GM19328 (cell line): ENCODE results near the gene FAM81A.

Experiments used
- ATAC-seq: cut with Tn5 transposase; IDR thresholded peaks from one replicate; pipeline ENCODE4 v1.9.1; 2021; ENCODE audit warnings: mild to moderate bottlenecking, moderate library complexity; ENCODE audit not compliant: unreplicated experiment

Gene FAM81A

GRCh38 chr15:59537403-59537802, 99.4 kb downstream of the FAM81A start:
- ATAC-seq = no peak

DNA sequence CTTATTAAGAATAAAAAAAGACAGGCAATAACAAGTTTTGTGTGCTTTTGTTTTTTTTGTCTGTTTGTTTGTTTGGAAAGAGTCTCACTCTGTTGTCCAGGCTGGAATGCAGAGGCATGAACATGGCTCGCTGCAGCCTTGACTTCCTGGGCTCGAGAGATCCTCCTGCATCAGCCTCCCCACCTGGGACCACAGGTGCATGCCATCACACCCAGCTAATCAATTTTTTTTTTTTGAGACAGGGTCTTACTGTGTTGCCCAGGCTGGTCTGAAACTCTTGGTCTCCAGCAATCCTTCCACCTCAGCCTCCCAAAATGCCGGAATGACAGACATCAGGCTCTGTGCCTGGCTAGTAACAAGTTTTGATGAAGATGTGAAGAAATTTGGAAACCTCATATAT, 100.5 kb downstream of the FAM81A start:
- no peak for ATAC-seq

DNA sequence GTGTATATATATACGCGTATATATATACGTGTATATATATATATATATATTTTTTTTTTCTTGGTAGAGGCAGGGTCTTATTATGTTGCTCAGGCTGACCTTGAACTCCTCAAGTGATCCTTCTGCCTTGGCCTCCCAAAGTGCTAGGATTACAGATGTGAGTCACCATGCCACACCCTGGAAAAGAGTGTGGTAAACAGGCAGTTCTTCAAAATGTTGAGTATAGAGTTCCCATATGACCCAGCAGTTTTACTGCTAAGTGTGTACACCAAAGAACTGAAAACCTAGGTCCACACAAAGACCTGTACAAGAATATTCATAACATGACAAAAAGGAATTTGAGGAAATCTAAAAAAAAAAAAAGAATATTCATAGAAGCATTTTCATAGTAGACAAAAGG, 101.8 kb downstream of the FAM81A start:
- ATAC-seq = no peak

- no peak for ATAC-seq
These were observed 102.7 kb downstream of the FAM81A start for GRCh38 chr15:59540654-59541053.

DNA sequence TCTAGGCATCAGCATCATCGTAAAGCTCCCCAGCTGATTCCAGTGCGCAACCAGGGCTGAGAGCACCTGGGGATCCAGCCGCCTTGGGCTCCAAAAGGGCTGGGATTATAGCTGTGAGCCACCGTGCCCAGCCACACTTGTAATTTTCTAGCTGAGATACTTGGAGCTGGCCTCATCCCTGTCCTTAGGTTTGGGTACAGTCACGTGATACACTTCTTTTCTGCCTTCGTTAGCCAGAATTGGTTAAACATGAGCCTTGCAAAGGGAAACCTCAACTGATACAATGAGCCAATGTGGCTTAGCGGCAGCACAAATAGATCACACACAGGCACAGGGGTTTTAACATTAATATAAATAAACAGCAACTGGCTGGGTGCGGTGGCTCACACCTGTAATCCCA, 103.8 kb downstream of the FAM81A start:
- no peak for ATAC-seq

- ATAC-seq = peak; percentile 65
These were observed 105.9 kb downstream of the FAM81A start for GRCh38 chr15:59543721-59544547.

GRCh38 chr15:59545573-59545972, 107.6 kb downstream of the FAM81A start:
- ATAC-seq = no peak

GRCh38 chr15:59548501-59549226, 110.7 kb downstream of the FAM81A start:
- no peak for ATAC-seq

DNA sequence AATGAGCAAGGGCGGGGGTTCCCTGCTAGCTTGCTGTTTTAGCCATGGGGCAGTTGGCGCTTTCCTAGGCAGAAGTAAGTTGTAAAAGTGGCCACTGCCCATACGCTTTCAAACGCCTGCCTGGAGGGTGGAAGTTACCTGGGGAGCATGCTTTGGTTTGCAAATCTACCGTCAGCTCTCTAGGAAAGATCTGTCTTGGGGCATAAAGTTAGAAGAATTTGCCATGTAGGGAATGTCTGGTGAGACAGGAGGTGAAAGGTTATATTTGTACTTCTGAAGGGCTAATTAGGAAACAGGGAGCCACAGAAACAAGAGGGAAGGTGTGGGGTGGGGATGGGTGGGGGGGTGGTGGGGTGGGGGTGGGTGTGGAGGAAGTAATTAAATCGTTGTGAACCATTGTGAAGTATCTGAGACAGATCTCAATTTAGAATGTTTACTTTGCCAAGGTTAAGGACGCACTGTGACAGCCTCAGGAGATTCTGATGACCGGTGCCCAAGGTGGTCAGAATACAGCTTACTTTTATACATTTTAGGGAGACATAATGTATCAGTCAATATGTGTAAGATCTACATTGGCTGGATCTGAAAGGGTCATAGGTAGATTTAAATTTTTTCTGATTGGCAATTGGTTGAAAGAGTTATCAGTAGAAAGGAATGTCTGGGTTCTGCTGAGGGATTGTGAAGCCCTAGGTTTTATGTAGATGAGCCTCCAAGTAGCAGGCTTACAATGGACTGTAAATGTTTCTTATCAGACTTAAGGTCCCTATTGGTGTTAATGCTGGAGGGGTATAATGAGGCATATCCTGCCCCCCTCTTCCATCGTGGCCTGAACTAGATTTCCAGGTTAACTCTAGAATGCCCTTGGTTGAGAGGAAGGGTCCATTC, 111.6 kb downstream of the FAM81A start:
- ATAC-seq = no peak

DNA sequence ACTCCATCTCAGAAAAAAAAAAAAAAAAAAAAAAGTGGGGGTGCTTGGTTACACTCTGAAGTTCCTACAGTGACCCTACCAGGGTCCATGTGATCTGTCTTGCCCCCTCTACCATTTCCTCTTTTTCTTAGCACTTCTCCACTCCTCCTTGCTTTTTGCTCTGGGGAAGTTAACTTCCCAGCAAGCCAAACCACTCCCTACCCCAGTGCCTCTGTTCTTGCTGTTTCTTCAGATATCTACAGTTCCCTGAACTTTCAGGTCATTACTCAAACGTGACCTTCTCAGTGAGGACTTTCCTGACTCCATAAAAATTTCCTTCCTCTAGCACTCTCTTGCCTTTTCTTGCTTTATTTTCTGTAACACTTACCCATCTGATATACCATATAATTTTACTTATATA, 112.5 kb downstream of the FAM81A start:
- ATAC-seq = no peak

GRCh38 chr15:59550956-59551355, 113.0 kb downstream of the FAM81A start:
- ATAC-seq = no peak

GRCh38 chr15:59553879-59554735, 116.1 kb downstream of the FAM81A start:
- ATAC-seq = no peak

GRCh38 chr15:59555696-59556095, 117.7 kb downstream of the FAM81A start:
- ATAC-seq = no peak

GRCh38 chr15:59556380-59556779, 118.4 kb downstream of the FAM81A start:
- no peak for ATAC-seq

DNA sequence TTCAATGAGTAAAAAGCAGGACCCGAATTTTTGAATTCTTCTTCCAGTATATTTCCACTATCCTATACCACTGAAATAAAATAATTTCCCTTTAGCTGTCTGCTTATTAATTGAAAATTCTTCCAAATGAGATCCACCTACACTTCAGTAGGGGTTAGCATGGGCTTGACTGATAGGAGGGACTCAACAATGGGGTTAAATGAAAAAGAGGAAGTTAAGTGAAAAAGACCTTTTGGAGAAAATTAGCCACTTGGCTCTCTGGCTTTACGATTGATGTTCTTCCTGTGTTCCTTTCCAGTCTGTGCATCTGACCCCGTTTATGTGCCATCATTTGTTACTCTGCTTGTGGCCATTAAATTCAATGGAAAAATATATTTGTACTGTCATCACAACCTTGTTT, 119.6 kb downstream of the FAM81A start:
- ATAC-seq = no peak

DNA sequence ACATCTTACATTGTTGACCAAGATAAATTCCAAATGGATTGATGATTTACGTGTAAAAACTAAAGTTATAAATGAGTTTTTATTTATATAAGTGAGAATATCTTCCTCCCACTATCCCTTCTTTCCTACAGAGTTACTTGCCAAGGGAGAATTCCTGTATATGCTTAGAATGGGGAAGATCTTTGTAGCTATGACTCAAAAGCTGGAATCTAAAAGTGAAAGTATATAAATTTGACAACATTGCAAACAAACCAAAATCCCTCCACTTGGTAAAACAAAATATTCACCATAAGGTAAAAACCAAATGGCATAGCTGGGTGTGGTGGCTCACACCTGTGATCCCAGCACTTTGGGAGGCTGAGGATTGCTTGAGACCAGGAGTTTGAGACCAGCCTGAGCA, 120.9 kb downstream of the FAM81A start:
- no peak for ATAC-seq

- ATAC-seq = no peak
These were observed 123.6 kb downstream of the FAM81A start for GRCh38 chr15:59561547-59561946.

- no peak for ATAC-seq
These were observed 124.6 kb downstream of the FAM81A start for GRCh38 chr15:59562448-59563186.

DNA sequence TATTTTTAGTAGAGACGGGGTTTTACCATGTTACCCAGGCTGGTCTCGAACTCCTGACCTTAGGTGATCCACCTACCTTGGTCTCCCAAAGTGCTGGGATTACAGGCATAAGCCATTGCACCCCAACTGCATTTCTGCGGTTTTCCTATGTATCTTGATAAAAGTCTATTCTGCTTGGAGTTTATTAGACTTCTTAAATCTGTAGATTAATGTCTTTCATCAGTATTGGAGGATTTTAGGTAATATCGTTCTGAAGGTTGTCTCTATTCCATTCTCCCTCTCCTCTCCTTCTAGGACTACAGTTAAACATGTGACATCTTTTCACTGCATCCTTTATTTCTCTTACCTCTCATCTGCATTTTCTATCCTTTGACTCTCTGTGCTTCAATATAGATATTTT, 127.3 kb downstream of the FAM81A start:
- no peak for ATAC-seq

DNA sequence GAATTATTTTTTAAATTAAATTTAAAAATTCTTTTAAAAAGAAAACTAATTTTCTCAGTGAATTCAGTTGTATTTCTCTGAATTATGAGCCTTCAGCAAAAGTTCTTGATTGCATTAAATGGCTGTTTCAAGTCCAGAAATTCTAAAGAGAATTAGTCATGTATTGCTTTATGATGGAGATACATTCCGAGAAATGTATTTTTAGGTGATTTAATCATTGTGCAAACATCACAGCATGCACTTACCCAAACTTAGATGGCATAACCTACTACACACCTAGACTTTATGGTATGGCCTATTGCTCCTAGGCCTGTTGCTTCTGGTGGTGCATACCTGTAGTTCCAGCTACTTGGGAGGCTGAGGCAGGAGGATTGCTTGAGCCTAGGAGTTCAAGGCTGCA, 129.3 kb downstream of the FAM81A start:
- ATAC-seq = no peak
